WTC11 (cell line): ENCODE measurements around the gene CFAP90. TPM values are rescaled to one million over a fixed set of nuclear protein-coding genes. Genes with fewer than 3 reads are reported as not detected.

Experiments used
- ATAC-seq: fragments of 200-7000 bp; cut with Tn5 transposase; 2 replicates; pipeline ENCODE4 v1.10.0; 2021; ENCODE audit warnings: mild to moderate bottlenecking, moderate library complexity
- CTCF ChIA-PET: fragments of 300-600 bp; sonication (Branson Sonifier 250); formaldehyde crosslinking; loops from one replicate; lab custom pipeline; 2021; ENCODE audit warnings: antibody characterized with exemption; lab: Charles Lee
- POLR2A ChIA-PET: fragments of 350-600 bp; sonication (Branson Sonifier 250); formaldehyde crosslinking; loops from one replicate; lab custom pipeline; 2021; ENCODE audit warnings: antibody characterized with exemption; lab: Charles Lee
- DNase-seq: peaks from one replicate; pipeline ENCODE4 v3.0.0; 2021; ENCODE audit warnings: low spot score
- H3K27ac Mint-ChIP-seq: 2 replicates; pipeline ENCODE4 v1.8.0; 2021; ENCODE audit warnings: mixed read lengths
- H3K27me3 Mint-ChIP-seq: 2 replicates; pipeline ENCODE4 v1.8.0; 2021; ENCODE audit warnings: low read depth, mild to moderate bottlenecking, moderate library complexity, mixed read lengths
- H3K36me3 Mint-ChIP-seq: 2 replicates; pipeline ENCODE4 v1.8.0; 2021; ENCODE audit warnings: mixed read lengths
- H3K4me1 Mint-ChIP-seq: 2 replicates; pipeline ENCODE4 v1.8.0; 2022; ENCODE audit warnings: mixed read lengths
- H3K4me3 Mint-ChIP-seq: 2 replicates; pipeline ENCODE4 v1.8.0; 2021; ENCODE audit warnings: mild to moderate bottlenecking, moderate library complexity, mixed read lengths
- H3K9me3 Mint-ChIP-seq: 2 replicates; pipeline ENCODE4 v1.8.0; 2021; ENCODE audit warnings: mixed read lengths
- MXD4 ChIP-seq: fragments of 250-450 bp; sonication (Bioruptor Pico); IDR thresholded peaks from 2 replicates; pipeline ENCODE4 v1.8.0; 2021; ENCODE audit warnings: mild to moderate bottlenecking, moderate library complexity, borderline replicate concordance
- NR1H2 ChIP-seq: sonication (generic); formaldehyde crosslinking; IDR thresholded peaks from 2 replicates; pipeline ENCODE4 v1.9.0; 2021; ENCODE audit warnings: mild to moderate bottlenecking, moderate library complexity, missing genetic modification reagents
- NR3C1 ChIP-seq: sonication (generic); formaldehyde crosslinking; conservative IDR thresholded peaks from 2 replicates; pipeline ENCODE4 v1.8.1; 2023; ENCODE audit warnings: low read depth, mild to moderate bottlenecking, missing genetic modification reagents
- TP53 ChIP-seq: sonication (generic); formaldehyde crosslinking; IDR thresholded peaks from 2 replicates; pipeline ENCODE4 v1.8.1; 2023; ENCODE audit warnings: mild to moderate bottlenecking, missing genetic modification reagents
- ZNF121 ChIP-seq: sonication (generic); formaldehyde crosslinking; IDR thresholded peaks from 2 replicates; pipeline ENCODE4 v1.8.0; 2023; ENCODE audit warnings: missing genetic modification reagents
- ZNF416 ChIP-seq: fragments of 250-450 bp; sonication (Bioruptor Pico); IDR thresholded peaks from 2 replicates; pipeline ENCODE4 v1.9.0; 2021; ENCODE audit warnings: mild to moderate bottlenecking, inconsistent platforms
- total RNA-seq: library from RNA; stranded (reverse); gene quantifications from 3 replicates; pipeline ENCODE4 v1.2.3, GENCODE V29; 2021
- TF ChIP-seq, protein P1 (sequence below): sonication (generic); formaldehyde crosslinking; IDR thresholded peaks from 2 replicates; pipeline ENCODE4 v1.8.0; 2022; ENCODE audit warnings: missing genetic modification reagents
- TF ChIP-seq, protein P2 (sequence below): sonication (generic); formaldehyde crosslinking; IDR thresholded peaks from 2 replicates; pipeline ENCODE4 v1.8.0; 2022; ENCODE audit warnings: mild to moderate bottlenecking, missing genetic modification reagents
- TF ChIP-seq, protein P3 (sequence below): fragments of 250-450 bp; sonication (Bioruptor Pico); IDR thresholded peaks from 2 replicates; pipeline ENCODE4 v1.9.0; 2021; ENCODE audit warnings: mild to moderate bottlenecking, borderline replicate concordance
- TF ChIP-seq, protein P4 (sequence below): fragments of 250-450 bp; sonication (Bioruptor Pico); IDR thresholded peaks from 2 replicates; pipeline ENCODE4 v1.9.0; 2021; ENCODE audit warnings: mild to moderate bottlenecking
- TF ChIP-seq, protein P5 (sequence below): sonication (generic); formaldehyde crosslinking; IDR thresholded peaks from 2 replicates; pipeline ENCODE4 v1.8.0; 2022; ENCODE audit warnings: mild to moderate bottlenecking, missing genetic modification reagents
- TF ChIP-seq, protein P6 (sequence below): sonication (generic); formaldehyde crosslinking; IDR thresholded peaks from 2 replicates; pipeline ENCODE4 v1.8.1; 2022; ENCODE audit warnings: missing genetic modification reagents, borderline replicate concordance
- TF ChIP-seq, protein P7 (sequence below): sonication (generic); formaldehyde crosslinking; IDR thresholded peaks from 2 replicates; pipeline ENCODE4 v1.8.1; 2022; ENCODE audit warnings: mild to moderate bottlenecking, moderate library complexity, missing genetic modification reagents
- TF ChIP-seq, protein P8 (sequence below): sonication (generic); formaldehyde crosslinking; IDR thresholded peaks from 2 replicates; pipeline ENCODE4 v1.8.1; 2023; ENCODE audit warnings: mild to moderate bottlenecking, missing genetic modification reagents
- TF ChIP-seq, protein P9 (sequence below): sonication (generic); formaldehyde crosslinking; IDR thresholded peaks from 2 replicates; pipeline ENCODE4 v1.8.1; 2023; ENCODE audit warnings: mild to moderate bottlenecking, missing genetic modification reagents, borderline replicate concordance

The CFAP90 gene
- total RNA-seq, 1 experiment from 2014 or later: 0.33 TPM

DNA sequence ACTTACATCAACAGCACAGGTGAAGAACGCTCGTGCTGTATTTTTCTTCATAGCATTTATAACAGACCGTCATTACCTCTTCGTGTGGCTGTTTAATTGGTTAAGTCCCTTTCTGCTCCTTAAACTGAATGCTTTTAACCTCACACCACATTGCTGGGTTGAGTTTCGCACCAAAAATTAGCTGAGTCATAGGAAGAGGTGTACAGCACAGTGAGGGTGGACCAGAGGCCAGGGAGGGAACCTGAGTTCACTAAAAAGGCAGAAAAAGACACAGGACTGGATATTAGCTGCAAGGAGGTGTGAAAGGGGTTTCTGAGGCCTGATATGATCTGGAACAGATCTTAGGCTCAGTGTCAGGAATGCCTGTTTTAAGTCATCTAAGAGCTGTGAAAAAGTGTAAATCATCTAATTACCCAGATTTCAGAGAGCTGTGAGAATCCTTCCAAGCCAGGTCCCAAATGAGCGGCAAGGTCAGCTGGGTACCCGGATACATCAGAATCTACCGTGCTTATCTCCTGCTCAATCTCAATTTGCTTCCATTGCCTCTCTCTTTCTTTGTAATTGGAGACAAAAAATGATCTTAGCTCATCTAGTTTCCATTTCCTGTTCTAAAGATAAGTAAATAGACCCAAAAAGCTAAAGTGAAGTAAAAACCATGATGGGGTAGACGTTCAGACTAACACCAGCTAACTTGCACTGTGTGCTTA is 7.1 kb upstream of the CFAP90 start:
- Mint-ChIP-seq H3K36me3 (peaks cover 17% of the 10 kb centered on the region), H3K27me3 (peaks cover 5% of the 10 kb centered on the region), H3K4me1 (peaks cover 2% of the 10 kb centered on the region; the same call in 1 of the 2 replicates), H3K27ac (no peak overlapping the region), H3K4me3 (no peak overlapping the region), H3K9me3 (peaks cover 13% of the 10 kb centered on the region)
- ChIA-PET CTCF (interaction anchor here (0.8 to 3.9 kb wide), 6 partner anchors 11 to 1038 kb away, joined by 3 to 32 read pairs (median 5); partner anchors contain the start of genes FASTKD3 and MTRR), POLR2A (no interaction called here)
- ATAC-seq (no peak), DNase-seq (no peak)
- TF ChIP-seq, protein P1, sequence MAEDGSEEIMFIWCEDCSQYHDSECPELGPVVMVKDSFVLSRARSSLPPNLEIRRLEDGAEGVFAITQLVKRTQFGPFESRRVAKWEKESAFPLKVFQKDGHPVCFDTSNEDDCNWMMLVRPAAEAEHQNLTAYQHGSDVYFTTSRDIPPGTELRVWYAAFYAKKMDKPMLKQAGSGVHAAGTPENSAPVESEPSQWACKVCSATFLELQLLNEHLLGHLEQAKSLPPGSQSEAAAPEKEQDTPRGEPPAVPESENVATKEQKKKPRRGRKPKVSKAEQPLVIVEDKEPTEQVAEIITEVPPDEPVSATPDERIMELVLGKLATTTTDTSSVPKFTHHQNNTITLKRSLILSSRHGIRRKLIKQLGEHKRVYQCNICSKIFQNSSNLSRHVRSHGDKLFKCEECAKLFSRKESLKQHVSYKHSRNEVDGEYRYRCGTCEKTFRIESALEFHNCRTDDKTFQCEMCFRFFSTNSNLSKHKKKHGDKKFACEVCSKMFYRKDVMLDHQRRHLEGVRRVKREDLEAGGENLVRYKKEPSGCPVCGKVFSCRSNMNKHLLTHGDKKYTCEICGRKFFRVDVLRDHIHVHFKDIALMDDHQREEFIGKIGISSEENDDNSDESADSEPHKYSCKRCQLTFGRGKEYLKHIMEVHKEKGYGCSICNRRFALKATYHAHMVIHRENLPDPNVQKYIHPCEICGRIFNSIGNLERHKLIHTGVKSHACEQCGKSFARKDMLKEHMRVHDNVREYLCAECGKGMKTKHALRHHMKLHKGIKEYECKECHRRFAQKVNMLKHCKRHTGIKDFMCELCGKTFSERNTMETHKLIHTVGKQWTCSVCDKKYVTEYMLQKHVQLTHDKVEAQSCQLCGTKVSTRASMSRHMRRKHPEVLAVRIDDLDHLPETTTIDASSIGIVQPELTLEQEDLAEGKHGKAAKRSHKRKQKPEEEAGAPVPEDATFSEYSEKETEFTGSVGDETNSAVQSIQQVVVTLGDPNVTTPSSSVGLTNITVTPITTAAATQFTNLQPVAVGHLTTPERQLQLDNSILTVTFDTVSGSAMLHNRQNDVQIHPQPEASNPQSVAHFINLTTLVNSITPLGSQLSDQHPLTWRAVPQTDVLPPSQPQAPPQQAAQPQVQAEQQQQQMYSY (CRISPR knock-in tag): no peak
- TF ChIP-seq, protein P2, sequence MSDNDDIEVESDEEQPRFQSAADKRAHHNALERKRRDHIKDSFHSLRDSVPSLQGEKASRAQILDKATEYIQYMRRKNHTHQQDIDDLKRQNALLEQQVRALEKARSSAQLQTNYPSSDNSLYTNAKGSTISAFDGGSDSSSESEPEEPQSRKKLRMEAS (CRISPR knock-in tag): no peak
- no peak for TF ChIP-seq ZNF416 (CRISPR knock-in tag)
- TF ChIP-seq, protein P3, sequence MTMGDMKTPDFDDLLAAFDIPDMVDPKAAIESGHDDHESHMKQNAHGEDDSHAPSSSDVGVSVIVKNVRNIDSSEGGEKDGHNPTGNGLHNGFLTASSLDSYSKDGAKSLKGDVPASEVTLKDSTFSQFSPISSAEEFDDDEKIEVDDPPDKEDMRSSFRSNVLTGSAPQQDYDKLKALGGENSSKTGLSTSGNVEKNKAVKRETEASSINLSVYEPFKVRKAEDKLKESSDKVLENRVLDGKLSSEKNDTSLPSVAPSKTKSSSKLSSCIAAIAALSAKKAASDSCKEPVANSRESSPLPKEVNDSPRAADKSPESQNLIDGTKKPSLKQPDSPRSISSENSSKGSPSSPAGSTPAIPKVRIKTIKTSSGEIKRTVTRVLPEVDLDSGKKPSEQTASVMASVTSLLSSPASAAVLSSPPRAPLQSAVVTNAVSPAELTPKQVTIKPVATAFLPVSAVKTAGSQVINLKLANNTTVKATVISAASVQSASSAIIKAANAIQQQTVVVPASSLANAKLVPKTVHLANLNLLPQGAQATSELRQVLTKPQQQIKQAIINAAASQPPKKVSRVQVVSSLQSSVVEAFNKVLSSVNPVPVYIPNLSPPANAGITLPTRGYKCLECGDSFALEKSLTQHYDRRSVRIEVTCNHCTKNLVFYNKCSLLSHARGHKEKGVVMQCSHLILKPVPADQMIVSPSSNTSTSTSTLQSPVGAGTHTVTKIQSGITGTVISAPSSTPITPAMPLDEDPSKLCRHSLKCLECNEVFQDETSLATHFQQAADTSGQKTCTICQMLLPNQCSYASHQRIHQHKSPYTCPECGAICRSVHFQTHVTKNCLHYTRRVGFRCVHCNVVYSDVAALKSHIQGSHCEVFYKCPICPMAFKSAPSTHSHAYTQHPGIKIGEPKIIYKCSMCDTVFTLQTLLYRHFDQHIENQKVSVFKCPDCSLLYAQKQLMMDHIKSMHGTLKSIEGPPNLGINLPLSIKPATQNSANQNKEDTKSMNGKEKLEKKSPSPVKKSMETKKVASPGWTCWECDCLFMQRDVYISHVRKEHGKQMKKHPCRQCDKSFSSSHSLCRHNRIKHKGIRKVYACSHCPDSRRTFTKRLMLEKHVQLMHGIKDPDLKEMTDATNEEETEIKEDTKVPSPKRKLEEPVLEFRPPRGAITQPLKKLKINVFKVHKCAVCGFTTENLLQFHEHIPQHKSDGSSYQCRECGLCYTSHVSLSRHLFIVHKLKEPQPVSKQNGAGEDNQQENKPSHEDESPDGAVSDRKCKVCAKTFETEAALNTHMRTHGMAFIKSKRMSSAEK (CRISPR knock-in tag): no peak
- TF ChIP-seq NR3C1 (CRISPR knock-in tag): no peak
- TF ChIP-seq, protein P4, sequence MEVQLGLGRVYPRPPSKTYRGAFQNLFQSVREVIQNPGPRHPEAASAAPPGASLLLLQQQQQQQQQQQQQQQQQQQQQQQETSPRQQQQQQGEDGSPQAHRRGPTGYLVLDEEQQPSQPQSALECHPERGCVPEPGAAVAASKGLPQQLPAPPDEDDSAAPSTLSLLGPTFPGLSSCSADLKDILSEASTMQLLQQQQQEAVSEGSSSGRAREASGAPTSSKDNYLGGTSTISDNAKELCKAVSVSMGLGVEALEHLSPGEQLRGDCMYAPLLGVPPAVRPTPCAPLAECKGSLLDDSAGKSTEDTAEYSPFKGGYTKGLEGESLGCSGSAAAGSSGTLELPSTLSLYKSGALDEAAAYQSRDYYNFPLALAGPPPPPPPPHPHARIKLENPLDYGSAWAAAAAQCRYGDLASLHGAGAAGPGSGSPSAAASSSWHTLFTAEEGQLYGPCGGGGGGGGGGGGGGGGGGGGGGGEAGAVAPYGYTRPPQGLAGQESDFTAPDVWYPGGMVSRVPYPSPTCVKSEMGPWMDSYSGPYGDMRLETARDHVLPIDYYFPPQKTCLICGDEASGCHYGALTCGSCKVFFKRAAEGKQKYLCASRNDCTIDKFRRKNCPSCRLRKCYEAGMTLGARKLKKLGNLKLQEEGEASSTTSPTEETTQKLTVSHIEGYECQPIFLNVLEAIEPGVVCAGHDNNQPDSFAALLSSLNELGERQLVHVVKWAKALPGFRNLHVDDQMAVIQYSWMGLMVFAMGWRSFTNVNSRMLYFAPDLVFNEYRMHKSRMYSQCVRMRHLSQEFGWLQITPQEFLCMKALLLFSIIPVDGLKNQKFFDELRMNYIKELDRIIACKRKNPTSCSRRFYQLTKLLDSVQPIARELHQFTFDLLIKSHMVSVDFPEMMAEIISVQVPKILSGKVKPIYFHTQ: no peak
- TF ChIP-seq, protein P5, sequence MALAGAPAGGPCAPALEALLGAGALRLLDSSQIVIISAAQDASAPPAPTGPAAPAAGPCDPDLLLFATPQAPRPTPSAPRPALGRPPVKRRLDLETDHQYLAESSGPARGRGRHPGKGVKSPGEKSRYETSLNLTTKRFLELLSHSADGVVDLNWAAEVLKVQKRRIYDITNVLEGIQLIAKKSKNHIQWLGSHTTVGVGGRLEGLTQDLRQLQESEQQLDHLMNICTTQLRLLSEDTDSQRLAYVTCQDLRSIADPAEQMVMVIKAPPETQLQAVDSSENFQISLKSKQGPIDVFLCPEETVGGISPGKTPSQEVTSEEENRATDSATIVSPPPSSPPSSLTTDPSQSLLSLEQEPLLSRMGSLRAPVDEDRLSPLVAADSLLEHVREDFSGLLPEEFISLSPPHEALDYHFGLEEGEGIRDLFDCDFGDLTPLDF: no peak
- TF ChIP-seq MXD4 (CRISPR knock-in tag): no peak
- TF ChIP-seq NR1H2 (CRISPR knock-in tag): no peak
- TF ChIP-seq, protein P6, sequence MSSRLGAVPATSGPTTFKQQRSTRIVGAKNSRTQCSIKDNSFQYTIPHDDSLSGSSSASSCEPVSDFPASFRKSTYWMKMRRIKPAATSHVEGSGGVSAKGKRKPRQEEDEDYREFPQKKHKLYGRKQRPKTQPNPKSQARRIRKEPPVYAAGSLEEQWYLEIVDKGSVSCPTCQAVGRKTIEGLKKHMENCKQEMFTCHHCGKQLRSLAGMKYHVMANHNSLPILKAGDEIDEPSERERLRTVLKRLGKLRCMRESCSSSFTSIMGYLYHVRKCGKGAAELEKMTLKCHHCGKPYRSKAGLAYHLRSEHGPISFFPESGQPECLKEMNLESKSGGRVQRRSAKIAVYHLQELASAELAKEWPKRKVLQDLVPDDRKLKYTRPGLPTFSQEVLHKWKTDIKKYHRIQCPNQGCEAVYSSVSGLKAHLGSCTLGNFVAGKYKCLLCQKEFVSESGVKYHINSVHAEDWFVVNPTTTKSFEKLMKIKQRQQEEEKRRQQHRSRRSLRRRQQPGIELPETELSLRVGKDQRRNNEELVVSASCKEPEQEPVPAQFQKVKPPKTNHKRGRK (CRISPR knock-in tag): no peak
- TF ChIP-seq, protein P7, sequence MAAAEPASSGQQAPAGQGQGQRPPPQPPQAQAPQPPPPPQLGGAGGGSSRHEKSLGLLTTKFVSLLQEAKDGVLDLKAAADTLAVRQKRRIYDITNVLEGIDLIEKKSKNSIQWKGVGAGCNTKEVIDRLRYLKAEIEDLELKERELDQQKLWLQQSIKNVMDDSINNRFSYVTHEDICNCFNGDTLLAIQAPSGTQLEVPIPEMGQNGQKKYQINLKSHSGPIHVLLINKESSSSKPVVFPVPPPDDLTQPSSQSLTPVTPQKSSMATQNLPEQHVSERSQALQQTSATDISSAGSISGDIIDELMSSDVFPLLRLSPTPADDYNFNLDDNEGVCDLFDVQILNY (CRISPR knock-in tag): no peak
- TF ChIP-seq, protein P8, sequence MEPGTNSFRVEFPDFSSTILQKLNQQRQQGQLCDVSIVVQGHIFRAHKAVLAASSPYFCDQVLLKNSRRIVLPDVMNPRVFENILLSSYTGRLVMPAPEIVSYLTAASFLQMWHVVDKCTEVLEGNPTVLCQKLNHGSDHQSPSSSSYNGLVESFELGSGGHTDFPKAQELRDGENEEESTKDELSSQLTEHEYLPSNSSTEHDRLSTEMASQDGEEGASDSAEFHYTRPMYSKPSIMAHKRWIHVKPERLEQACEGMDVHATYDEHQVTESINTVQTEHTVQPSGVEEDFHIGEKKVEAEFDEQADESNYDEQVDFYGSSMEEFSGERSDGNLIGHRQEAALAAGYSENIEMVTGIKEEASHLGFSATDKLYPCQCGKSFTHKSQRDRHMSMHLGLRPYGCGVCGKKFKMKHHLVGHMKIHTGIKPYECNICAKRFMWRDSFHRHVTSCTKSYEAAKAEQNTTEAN: no peak
- TF ChIP-seq, protein P9, sequence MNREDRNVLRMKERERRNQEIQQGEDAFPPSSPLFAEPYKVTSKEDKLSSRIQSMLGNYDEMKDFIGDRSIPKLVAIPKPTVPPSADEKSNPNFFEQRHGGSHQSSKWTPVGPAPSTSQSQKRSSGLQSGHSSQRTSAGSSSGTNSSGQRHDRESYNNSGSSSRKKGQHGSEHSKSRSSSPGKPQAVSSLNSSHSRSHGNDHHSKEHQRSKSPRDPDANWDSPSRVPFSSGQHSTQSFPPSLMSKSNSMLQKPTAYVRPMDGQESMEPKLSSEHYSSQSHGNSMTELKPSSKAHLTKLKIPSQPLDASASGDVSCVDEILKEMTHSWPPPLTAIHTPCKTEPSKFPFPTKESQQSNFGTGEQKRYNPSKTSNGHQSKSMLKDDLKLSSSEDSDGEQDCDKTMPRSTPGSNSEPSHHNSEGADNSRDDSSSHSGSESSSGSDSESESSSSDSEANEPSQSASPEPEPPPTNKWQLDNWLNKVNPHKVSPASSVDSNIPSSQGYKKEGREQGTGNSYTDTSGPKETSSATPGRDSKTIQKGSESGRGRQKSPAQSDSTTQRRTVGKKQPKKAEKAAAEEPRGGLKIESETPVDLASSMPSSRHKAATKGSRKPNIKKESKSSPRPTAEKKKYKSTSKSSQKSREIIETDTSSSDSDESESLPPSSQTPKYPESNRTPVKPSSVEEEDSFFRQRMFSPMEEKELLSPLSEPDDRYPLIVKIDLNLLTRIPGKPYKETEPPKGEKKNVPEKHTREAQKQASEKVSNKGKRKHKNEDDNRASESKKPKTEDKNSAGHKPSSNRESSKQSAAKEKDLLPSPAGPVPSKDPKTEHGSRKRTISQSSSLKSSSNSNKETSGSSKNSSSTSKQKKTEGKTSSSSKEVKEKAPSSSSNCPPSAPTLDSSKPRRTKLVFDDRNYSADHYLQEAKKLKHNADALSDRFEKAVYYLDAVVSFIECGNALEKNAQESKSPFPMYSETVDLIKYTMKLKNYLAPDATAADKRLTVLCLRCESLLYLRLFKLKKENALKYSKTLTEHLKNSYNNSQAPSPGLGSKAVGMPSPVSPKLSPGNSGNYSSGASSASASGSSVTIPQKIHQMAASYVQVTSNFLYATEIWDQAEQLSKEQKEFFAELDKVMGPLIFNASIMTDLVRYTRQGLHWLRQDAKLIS (CRISPR knock-in tag): no peak
- no peak for TF ChIP-seq TP53
- TF ChIP-seq ZNF121: no peak
